ENCODE measurements around the gene USP53.
A peak's percentile ranks its signal among the peaks of the same experiment; 100 is the strongest.
"Not testable (repeated sequence)": the region's sequence is repeated elsewhere in the genome, so short reads cannot be mapped to it uniquely, and the experiment has no call there.

USP53 gene

DNA sequence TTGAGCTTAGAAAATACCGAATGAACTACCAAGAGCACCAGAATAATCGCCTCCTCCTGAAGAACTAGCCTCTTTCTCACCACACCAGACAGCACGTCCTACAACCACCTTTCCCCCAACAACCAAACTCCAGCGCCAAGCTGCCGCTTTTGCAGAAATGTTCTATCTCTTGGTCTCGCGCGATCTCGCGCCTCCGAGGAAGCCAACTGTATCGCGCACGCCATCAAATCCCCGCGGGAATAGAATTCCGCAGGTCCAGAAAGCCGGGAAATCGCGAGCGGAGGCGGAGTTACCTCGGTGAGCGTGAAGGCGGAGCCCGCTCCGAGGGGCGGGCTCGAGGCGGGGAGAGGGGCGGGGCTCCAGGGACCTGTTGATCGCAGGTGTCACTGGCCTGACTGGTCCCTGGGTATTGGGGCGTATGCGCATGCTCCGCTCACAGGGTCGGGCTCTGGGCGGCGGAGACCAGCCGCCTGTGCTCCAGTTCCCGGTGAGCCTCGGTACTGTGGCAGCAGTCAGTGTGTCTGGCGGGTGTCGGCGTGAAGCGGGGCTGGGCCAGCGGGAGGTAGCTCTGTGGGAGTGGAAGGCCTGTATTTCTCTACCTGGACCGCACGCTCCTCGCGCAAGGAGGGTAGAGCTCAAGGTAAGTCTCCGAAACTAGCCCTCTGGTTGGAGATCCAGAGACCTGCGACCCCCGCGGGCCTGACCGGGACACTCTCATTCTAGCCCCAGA lies at the start of gene USP53:
Gene USP53, plus strand, starts transcription at position 480 of the 730 bp plus-strand sequence. CDS start 27,047 bp downstream, outside the sequence.
- DNase-seq, result peak; percentile 79 to 89

DNA sequence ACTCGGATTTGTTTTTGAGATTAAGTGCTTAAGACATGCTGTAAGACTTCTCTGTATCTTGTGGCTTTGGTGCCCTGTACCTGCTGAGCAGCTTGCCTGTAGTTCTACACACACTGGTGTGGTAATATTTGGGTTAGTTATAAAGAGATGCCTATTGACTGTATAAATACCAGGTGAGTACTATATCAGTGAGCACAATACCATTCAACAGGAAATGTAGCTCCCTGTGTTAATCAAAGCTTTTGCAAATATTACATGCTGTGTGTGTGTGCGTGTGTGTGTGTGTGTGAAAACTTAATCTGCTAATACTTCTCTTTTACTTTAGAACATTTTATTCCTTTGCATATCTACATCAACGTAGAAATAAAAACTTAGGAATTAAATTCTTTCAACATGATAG lies 46.7 kb upstream of the USP53 start:
- no peak for DNase-seq

DNA sequence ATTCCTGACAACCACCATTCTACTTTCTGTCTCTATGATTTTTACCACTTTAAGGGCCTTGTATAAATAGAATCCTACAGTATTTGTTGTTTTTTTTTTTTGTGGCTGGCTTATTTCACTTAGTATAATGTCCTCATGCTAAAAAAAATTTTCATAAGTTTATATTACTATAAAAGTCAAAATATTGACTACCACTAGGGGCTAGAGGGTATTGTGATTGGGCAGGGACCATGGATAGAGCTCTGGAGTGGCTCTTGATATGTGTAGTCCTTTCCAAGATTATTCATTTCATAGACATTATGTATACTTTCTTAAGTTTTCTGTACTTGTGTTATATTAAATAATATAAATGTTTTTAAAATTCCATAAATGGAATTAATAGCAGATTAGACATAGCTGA lies 42.3 kb upstream of the USP53 start:
- no peak for DNase-seq

DNA sequence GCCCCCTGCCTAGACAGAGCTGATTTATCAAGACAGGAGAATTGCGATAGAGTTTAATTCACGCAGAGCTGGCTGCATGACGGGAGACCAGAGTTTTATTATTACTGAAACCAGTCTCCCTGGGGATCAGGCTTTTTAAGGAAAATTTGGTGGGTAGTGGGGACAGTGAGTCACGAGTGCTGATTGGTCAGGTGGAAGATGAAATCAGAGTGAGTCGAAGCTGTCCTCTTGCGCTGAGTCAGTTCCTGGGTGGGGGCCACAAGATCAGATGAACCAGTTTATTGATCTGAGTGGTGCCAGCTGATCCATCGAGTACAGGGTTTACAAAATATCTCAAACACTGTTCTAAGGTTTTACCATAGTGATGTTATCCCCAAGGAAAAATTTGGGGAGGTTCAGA lies 40.3 kb upstream of the USP53 start:
- no peak for DNase-seq

DNA sequence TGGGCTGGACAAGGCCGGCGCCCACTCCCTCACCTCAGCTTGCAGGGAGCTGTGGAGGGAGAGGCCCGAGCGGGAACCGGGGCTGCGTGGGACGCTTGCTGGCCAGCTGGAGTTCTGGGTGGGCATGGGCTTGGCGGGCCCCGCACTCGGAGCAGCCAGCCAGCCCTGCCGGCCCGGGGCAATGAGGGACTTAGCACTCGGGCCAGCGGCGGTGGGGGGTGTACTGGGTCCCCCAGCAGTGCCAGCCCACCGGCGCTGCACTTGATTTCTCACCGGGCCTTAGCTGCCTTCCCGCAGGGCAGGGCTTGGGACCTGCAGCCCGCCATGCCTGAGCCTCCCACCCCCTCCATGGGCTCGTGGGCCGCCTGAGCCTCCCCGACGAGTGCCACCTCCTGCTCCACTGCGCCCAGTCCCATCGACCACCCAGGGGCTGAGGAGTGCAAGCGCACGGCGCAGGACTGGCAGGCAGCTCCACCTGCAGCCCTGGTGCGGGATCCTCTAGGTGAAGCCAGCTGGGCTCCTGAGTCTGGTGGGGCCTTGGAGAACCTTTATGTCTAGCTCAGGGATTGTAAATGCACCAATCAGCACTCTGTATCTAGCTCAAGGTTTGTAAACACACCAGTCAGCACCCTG lies 38.7 kb upstream of the USP53 start:
- DNase-seq, result not testable (repeated sequence)

DNA sequence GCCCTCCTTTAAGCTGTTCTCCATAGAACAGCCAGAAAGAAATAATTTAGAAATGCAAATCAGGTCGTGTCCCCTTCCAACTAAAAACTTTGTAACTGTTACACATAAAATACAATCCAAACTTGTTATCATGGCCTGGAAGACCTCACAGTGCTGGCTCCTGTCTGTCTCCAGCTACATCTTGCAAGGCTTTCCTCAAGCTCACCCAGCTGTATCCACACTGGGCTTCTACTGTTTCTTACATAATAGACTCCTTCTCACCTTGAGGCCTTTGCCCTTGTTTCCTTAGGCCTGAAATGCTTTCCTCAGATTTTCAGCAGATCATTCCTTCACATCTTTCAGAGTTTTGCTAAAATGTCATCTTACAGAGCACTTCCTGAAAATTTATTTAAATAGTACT lies 33.5 kb upstream of the USP53 start:
- DNase-seq, result no peak

DNA sequence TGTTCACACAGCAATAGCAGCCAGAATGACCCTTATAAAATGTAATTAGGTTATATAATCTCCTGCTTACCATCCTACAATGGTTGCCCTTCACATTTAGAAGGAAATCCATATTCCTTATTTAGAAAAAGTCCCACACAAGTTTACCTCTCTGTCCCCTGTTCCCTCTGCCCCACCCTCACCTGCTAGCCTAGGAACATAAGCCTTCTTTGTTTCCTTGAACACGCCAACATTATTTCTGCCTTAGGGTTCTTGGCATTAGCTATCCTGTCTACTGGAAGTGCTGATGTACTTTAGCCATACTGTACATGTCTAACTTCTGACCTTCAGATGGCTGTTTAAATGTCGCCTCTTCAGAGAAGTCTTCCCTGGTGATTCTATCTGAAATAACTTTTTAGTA lies 28.4 kb upstream of the USP53 start:
- no peak for DNase-seq

DNA sequence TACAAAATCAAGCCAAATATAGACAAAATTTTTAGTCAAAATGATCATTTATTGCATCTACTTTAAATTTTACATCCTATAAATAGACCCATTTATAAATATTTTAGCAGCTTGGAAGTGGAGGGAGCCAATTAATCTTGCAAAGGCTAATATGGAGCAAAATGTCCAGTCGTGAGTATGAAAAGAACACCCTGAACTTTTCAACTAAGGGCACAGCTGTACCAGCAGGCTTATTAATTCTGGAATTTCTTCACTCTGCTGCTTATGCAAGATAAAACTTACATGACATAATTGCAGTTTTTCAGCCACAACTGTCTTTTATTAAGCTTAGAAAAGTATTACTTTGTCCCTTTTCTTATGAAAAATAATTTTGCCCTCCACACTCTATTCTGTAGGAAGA lies 22.9 kb upstream of the USP53 start:
- DNase-seq, result peak in 1 of 2 donors; percentile 65

DNA sequence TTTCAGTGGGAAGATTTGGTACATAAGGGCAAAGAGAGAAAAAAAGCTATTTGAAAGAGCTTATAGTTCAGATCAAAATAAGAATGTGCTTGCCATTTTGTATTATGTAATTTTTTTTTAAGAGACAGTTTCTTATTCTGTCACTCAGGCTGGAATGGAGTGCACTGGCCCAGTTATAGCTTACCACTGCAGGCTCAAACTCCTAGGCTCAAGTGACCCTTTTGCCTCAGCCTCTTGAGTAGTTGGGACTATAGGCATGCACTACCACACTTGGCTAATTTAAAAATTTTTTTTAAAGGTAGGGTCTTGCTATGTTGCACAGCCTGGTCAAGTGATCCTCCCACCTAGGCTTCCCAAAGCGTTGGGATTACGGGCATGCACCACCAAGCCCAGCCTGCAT lies 22.2 kb upstream of the USP53 start:
- no peak for DNase-seq

DNA sequence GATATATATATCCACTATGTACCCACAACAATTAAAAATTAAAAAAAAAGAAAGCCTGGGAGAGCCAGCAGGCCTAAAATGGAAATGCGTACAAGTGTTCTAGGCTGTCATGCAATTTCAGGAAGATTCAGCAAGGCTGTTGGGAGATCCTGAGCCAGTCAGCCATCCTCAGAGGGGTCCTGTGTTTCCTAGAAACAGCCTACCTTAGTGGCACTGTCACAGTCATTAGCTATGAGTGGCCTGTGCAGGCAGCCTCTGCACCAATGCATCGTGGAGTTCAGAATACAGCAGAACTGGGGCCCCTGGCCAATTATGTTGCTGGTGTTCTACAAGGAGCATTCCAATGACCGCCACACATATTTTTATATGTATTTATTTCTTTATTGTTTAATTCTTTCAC lies 21.0 kb upstream of the USP53 start:
- DNase-seq, result no peak

DNA sequence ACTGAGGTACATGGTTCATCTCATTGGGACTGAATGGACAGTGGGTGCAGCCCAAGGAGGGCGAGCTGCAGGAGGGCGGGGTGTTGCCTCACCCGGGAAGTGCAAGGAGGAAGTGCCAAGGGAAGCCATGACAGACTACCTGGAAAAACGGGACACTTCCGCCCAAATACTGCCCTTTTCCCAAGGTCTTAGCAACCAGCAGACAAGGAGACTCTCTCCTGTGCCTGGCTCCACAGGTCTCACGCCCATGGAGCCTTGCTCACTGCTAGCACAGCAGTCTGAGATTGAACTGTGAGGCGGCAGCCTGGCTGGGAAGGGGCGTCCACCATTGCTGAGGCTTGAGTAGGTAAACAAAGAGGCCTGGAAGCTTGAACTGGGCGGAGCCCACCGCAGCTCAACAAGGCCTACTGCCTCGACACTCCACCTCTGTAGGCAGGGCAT lies 14.7 kb upstream of the USP53 start:
- DNase-seq, result no peak

DNA sequence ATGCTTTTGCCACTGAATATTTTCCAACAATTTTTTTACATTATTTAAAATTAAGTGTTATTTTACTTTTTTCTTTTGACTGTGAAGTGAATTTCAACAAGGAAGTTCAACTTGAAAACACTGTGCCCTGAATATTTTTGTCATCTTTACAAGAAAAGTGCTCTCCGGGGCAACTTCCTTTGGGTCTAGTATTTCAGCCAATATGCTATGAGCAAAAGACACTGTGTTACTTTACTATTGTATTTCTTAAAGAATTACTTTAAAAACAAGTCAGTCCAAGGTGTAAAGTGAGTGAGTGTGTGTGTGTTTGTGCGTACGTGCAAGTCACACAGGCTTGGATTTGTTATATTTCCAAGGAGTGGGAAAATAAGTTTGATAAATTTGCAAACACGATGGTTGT lies 7.6 kb upstream of the USP53 start:
- peak in 1 of 2 donors; percentile 32 for DNase-seq

DNA sequence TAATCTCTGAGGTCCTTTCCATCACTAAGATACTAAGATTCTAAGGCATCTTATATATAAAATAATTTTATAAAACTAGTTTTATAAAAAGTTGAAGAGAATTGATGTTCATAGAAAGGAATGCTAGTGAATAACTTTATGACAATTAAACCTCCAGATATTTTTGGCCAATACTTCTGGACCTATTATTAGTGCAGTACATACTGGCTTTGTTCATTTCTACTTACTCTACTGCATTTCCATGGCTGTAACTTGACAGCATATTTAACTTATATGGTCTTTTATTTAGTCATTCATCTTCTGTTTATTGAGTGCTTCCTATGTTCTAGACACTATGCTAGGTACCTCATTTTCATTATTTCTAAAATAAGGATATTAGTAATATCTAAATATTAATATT lies 6.8 kb upstream of the USP53 start:
- no peak for DNase-seq

DNA sequence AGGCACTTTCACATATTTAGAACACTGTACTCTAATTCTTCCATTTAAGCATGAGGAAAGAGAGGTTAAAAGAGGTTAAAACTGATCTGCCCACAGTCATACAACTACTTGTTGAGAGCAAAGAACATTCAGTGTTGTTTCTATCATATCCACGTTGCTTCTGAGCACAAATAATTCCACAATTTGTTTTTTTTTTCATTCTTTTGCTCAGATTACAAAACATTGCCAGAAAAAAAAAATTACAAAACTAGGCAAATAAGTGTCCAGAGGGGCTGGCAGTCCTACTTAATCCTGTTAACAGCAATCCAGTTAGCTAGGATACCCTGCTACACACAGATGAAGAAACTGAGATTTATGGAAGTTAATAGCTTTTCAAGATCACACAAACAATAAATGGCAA lies 6.3 kb upstream of the USP53 start:
- DNase-seq, result no peak

DNA sequence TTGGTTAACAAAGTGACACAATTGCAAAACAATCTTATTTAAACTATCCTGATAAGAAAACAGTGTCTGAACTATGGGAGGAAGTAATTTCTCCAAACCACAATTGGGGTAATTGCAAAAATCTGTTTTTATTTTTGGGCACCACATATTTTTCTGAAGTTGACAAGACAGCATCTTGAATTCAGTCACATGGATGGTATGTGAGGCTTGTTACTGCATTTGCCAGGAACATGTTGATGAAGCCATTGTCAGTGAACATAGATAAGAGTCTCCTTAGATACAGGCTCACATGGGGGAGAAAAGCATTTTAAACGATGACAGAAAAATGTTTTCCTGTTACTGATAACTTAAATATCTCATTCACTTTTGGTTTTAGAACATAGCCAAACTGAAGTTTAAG lies 5.5 kb upstream of the USP53 start:
- no peak for DNase-seq

DNA sequence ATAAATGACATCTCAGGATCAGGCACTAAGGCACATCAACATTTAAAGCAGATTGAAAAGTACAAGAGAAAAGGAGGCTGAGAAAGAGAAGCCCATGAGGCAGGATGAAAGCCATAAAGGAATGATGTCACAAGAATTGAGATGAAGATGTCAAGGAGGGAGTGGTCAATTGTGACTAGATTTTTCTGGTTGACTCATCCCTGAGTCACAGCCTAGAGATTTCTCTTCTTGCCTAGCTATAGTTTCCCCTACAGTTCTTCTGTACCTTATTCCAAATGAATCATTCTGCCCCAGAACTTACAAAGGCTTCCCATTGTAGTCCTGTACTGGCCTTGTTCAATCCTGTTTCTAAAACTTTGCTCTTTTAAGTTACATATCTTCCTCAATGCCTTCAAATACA lies 3.4 kb upstream of the USP53 start:
- peak; percentile 88 for DNase-seq

DNA sequence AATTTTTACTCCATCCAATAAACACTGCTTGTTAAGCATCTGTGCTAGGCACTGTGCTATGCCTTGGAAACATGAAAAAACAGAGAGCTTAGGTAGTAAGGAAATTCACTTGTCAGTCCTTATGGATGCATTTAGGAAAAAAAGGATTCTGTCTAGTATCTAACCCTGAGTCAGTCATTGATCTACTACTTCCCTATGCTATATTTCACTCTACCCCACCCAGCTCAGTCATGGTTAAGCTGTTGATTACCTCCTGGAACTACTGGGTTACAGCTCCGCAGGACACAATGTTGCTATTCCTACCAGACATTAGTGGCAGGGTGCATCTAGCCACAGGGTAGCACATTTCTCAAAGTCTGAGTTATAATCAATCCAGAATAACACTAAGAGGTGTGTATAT lies 2.9 kb upstream of the USP53 start:
- no peak for DNase-seq

DNA sequence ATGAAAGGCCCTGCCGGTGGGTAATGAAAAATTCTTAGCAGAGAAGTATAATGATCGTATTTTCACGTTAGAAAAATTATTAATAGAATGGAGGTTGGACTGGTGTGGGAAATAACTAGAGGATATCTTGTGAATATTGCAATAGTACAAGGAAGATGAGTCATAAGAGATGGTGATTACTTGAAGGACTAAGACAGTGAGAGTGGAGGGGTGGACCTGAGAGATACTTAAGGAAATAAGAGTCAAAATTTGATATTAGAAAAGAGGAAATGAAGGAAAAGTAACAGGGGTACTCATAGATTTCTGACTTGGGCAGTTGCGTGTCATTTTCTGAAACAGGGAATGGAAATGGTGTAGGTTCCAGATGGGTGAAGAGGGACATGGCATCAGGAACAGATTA lies 1.7 kb upstream of the USP53 start:
- DNase-seq, result peak; percentile 27 to 46

DNA sequence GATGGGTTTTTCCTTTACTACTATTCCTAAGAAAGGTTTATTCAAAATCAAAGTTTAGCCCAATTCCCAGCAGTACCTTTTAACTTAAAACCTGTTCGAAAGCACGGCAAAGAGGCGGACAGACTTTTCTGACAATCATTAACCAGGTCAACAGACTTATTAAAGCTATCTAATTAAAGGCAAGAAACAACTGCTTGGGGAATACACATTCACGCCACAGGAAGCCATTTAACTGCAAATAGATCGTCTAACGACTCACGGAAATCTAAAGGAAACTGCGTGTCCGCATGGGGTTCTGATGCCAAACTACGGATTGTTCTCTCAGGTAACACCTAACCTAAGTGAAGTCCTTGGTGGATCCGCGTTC lies 663 bp upstream of the USP53 start:
- DNase-seq, result peak in 1 of 2 donors; percentile 13

DNA sequence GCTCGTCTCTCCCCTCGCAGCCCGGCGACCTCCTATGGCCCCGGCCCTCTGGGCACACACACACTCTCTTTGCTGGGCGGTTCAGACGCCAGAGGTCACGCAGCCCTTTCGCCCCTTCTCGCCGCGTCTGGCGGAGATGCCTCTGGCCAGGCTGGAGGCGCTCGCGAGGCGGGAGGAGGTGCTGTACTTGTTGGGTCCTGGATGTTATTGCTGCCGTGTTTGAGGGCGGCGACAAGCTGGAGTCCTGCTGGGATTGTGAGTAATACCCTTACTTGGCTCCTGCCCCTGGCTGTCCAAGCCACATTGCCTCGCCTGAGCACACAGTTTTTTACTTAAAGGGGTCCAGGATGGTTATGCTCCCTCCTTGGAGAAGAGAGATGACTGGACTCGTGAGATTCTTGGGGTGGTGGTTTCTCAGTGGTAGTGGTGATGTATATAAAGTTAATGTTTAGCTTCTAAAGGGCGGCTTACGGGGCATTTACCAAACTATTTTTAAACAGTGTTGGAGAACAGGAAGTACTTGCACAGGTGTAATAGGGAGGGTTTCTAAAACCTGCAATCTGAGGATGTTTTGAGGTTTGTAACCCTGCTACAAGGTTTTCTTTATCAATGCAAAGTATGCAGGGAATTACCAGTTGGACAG lies 572 bp downstream of the USP53 start:
- DNase-seq, result peak; percentile 69 to 71

DNA sequence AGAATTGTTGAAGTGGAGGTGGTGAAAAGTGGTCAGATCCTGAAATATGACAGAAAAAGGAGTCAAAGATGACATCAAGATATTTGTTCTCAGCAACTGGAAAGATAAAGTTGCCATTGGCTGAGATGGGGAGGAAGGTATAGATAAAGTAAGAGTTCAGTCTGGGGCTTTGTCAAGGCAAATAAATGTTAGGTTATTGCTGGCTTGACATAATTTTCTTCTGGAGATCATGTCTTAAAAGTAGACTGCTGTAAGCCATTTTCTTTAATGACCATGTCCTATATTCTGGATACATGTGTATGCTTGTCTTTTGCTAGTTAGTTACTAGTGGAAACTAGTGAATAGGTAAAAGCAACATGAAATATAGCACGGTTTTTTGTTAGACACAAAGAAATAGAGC lies 5.6 kb downstream of the USP53 start:
- no peak for DNase-seq

DNA sequence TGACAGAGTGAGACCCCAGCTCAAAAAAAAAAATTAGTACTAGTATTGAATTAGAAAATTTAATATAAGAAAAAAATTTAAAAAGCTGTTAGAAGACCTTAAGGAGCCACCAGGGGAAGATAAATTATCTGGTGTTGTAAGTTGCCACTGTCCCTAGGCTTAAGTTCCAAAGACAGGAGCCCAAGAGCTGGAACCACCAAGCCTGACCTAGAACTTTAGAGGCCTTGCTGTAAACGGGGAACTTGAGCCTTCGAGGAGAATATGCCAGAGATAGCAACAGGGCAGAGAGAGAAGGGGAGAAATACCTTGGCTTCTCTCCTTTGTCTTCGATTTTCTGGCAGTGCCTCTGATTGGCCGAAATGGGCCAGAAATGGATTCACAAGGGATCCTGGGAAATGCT lies 8.9 kb downstream of the USP53 start:
- no peak for DNase-seq

DNA sequence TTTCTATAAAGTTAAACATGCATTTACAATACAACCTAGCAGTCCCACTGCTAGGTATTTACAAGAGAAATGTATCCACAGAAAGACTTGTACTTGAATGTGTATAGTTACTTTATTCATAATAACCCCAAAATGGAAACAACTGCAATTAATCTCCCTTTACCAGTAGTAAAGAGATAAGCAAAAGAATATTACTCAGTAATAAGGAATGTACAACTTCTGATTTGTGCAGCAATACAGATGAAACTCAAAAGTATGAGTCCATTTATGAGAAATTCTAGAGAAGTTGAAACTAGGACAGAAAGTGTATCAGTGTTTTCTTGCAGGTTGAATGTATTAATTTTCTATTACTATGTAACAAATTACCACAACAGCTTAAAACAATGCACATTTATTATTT lies 15.2 kb downstream of the USP53 start:
- no peak for DNase-seq

DNA sequence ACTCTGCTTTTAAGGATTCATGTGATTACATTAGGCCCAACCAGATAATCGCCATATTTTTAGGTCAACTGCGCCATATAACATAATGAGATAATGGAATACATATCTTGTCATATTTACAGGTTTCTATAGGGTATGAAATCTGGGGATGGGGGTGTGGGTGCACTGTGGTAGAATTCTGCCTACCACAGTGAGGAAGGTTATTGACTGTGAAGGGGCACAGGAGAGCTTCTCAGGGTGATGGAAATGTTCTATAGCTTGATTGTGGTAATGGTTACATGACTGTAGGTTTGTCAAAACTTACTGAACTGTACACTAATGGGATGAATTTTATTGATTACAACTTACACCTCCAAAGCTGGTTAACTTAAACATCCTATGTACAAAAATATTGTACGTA lies 15.9 kb downstream of the USP53 start:
- no peak for DNase-seq

Measured in inflammatory macrophage treated with lipopolysaccharide for 1 hour (primary cell).